GM18519 (cell line): Measurements from ENCODE around the gene ADPRH.
"Not testable (repeated sequence)": the region's sequence is repeated elsewhere in the genome, so short reads cannot be mapped to it uniquely, and the experiment has no call there.

Source experiments
- ATAC-seq: cut with Tn5 transposase; IDR thresholded peaks from one replicate; pipeline ENCODE4 v1.9.1; 2021; ENCODE audit warnings: mild to moderate bottlenecking, moderate library complexity; ENCODE audit not compliant: unreplicated experiment, low FRiP score

ADPRH gene

GRCh38 chr3:119579366-119580066, at the start of gene ADPRH:
Gene ADPRH, plus strand, starts transcription at chr3:119579492. Its CDS starts 2,678 bp downstream, at chr3:119582170.
- ATAC-seq = peak; percentile 38

GRCh38 chr3:119529883-119530282, 49.4 kb upstream of the ADPRH start:
- ATAC-seq = no peak

- no peak for ATAC-seq
These were observed 48.8 kb upstream of the ADPRH start for GRCh38 chr3:119530456-119530855.

GRCh38 chr3:119531151-119531550, 48.1 kb upstream of the ADPRH start:
- no peak for ATAC-seq

GRCh38 chr3:119534296-119534695, 45.0 kb upstream of the ADPRH start:
- no peak for ATAC-seq

GRCh38 chr3:119536757-119537156, 42.5 kb upstream of the ADPRH start:
- ATAC-seq = no peak

- no peak for ATAC-seq
These were observed 40.5 kb upstream of the ADPRH start for GRCh38 chr3:119538772-119539171.

GRCh38 chr3:119541547-119541946, 37.7 kb upstream of the ADPRH start:
- no peak for ATAC-seq

GRCh38 chr3:119542168-119542767, 37.0 kb upstream of the ADPRH start:
- ATAC-seq = no peak

GRCh38 chr3:119543147-119543546, 36.1 kb upstream of the ADPRH start:
- ATAC-seq = no peak

- no peak for ATAC-seq
These were observed 32.1 kb upstream of the ADPRH start for GRCh38 chr3:119547227-119547626.

- ATAC-seq = no peak
These were observed 31.0 kb upstream of the ADPRH start for GRCh38 chr3:119548341-119548740.

- ATAC-seq = no peak
These were observed 28.9 kb upstream of the ADPRH start for GRCh38 chr3:119550192-119550910.

GRCh38 chr3:119551598-119551997, 27.7 kb upstream of the ADPRH start:
- no peak for ATAC-seq

- ATAC-seq = not testable (repeated sequence)
These were observed 26.4 kb upstream of the ADPRH start for GRCh38 chr3:119552928-119553327.

- ATAC-seq = no peak
These were observed 25.4 kb upstream of the ADPRH start for GRCh38 chr3:119553823-119554415.

GRCh38 chr3:119555309-119555735, 24.0 kb upstream of the ADPRH start:
- no peak for ATAC-seq

- ATAC-seq = no peak
These were observed 23.4 kb upstream of the ADPRH start for GRCh38 chr3:119555929-119556328.

- no peak for ATAC-seq
These were observed 22.0 kb upstream of the ADPRH start for GRCh38 chr3:119557192-119557876.

GRCh38 chr3:119557877-119558269, 21.4 kb upstream of the ADPRH start:
- no peak for ATAC-seq
